BLaER1 treated with 17β-estradiol and CSF1 and Interleukin-3, amounts not matched to agents 10 nM and 100 nM (cell line): ENCODE measurements around the gene SPCS3.
"Not testable (repeated sequence)": the region's sequence is repeated elsewhere in the genome, so short reads cannot be mapped to it uniquely, and the experiment has no call there.

Source experiments
- H3K27ac ChIP-seq, 11 experiments: shearing (Covaris generic); formaldehyde crosslinking; 2 replicates each; pipeline ENCODE4 v1.8.1; 2022
- H3K27me3 ChIP-seq, 11 experiments: shearing (Covaris generic); formaldehyde crosslinking; 2 replicates each; pipeline ENCODE4 v1.8.1; 2022
- H3K36me3 ChIP-seq, 11 experiments: shearing (Covaris generic); formaldehyde crosslinking; 2 replicates each; pipeline ENCODE4 v1.8.1; 2022
- H3K4me1 ChIP-seq, 10 experiments: shearing (Covaris generic); formaldehyde crosslinking; 2 replicates each; pipeline ENCODE4 v1.8.1; 2022
- H3K4me2 ChIP-seq, 11 experiments: shearing (Covaris generic); formaldehyde crosslinking; 2 replicates each; pipeline ENCODE4 v1.8.1; 2022
- H3K4me3 ChIP-seq, 10 experiments: shearing (Covaris generic); formaldehyde crosslinking; 2 replicates each; pipeline ENCODE4 v1.8.1; 2022
- H3K9ac ChIP-seq, 11 experiments: shearing (Covaris generic); formaldehyde crosslinking; 2 replicates each; pipeline ENCODE4 v1.8.1; 2022
- H3K9me3 ChIP-seq, 11 experiments: shearing (Covaris generic); formaldehyde crosslinking; replicated peaks in 1 of 11; 2 replicates each; pipeline ENCODE4 v1.8.1; 2022
- H4K20me1 ChIP-seq, 11 experiments: shearing (Covaris generic); formaldehyde crosslinking; 2 replicates each; pipeline ENCODE4 v1.8.1; 2022
- Cebpa-rat ChIP-seq, 11 experiments: shearing (Covaris generic); IDR thresholded peaks; 2 replicates each; pipeline ENCODE4 v1.8.1; 2022

SPCS3 gene

GRCh38 chr4:176319704-176320339 lies at the start of gene SPCS3:
TSS of gene SPCS3 (plus strand) at chr4:176319966. CDS start at chr4:176320077, 111 bp downstream.
- H3K4me2 ChIP-seq, result peak within 1 kb of the TSS; percentile 80 to 99 (median 91)
- no peaks in the 10 kb centered on the region for H3K9me3 ChIP-seq
- H3K27ac ChIP-seq, result peak within 1 kb of the TSS; percentile 95 to 99 (median 98)
- H3K4me3 ChIP-seq, result peak within 1 kb of the TSS; percentile 91 to 98 (median 96)
- peaks cover 0 to 19% (median 12%) of the 10 kb centered on the region in 11 experiments; a peak in 17 of 22 replicates for H3K36me3 ChIP-seq
- no peaks in the 10 kb centered on the region for H3K27me3 ChIP-seq
- no peak for TF ChIP-seq Cebpa-rat (IDR thresholded peaks at IDR 0.05)
- H3K9ac ChIP-seq, result peak within 1 kb of the TSS; percentile 93 to 99 (median 98)
- peaks cover 7 to 50% (median 34%) of the 10 kb centered on the region in 10 experiments; a peak in 18 of 20 replicates for H3K4me1 ChIP-seq
- peaks cover 30 to 44% (median 42%) of the 10 kb centered on the region in 11 experiments; a peak in 20 of 22 replicates for H4K20me1 ChIP-seq

DNA sequence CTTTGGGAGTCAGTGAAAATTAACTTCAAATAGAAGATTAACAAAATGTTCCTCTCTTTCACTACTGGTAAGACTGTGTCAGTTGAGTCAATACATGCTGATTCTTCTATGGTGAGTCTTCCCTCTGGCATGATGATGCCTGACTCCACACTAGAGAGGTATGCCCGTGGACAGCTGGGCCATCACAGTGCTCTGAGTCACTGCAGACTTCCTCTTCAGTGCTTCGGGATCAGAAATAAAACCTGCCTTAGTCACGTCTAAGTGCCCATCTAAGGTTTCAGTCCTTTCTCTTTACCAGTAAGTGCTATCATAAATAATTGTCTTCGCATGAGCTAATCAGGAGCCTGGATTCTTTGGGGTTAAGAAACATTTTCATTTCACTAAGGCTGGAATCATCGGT lies 49.1 kb upstream of the SPCS3 start:
- TF ChIP-seq Cebpa-rat (IDR thresholded peaks at IDR 0.05), result no peak
- no peak overlapping the region for H3K4me3 ChIP-seq

DNA sequence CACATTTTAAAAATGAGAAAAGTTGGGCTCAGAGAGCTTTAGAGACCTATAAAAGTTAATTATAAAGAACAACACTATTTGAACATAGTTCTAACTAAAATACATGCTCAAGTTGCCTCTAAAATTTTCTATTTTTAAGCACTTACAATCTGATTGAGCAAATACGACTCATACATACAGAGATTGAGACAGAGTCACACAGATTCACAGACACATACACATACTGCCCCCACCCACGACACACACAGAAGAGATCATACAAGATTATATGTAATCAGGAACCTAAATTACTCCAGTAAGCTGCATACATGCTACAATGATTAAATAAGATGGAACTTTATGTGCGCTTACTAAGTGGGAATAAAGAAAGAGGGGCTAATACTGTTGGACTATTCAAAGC lies 48.0 kb upstream of the SPCS3 start:
- Histone ChIP-seq H3K9ac (no peak overlapping the region), H3K4me1 (0 out of 20 replicates have a peak, but pooled peaks cover 0 to 4% (median 0%) of the 10 kb centered on the region in 10 experiments), H4K20me1 (no peaks in the 10 kb centered on the region), H3K27me3 (no peaks in the 10 kb centered on the region), H3K36me3 (no peaks in the 10 kb centered on the region), H3K9me3 (no peaks in the 10 kb centered on the region), H3K4me3 (no peak overlapping the region), H3K27ac (no peak overlapping the region), H3K4me2 (no peak overlapping the region)
- no peak for TF ChIP-seq Cebpa-rat (IDR thresholded peaks at IDR 0.05)

More for the DNA sequence above, 49.1 kb upstream of the SPCS3 start:
- 0 out of 20 replicates have a peak, but pooled peaks cover 0 to 4% (median 0%) of the 10 kb centered on the region in 10 experiments for H3K4me1 ChIP-seq
- no peak overlapping the region for H3K27ac ChIP-seq
- no peaks in the 10 kb centered on the region for H3K27me3 ChIP-seq
- H3K9me3 ChIP-seq, result no peaks in the 10 kb centered on the region
- no peaks in the 10 kb centered on the region for H3K36me3 ChIP-seq
- H3K4me2 ChIP-seq, result peak overlapping the region in 1 of 11 experiments; percentile 1; a peak in 1 of 22 replicates
- no peak overlapping the region for H3K9ac ChIP-seq
- no peaks in the 10 kb centered on the region for H4K20me1 ChIP-seq

GRCh38 chr4:176272799-176273198 lies 47.0 kb upstream of the SPCS3 start:
- Histone ChIP-seq H3K4me1 (0 out of 20 replicates have a peak, but pooled peaks cover 0 to 4% (median 0%) of the 10 kb centered on the region in 10 experiments), H3K4me3 (no peak overlapping the region), H3K36me3 (no peaks in the 10 kb centered on the region), H3K9me3 (no peaks in the 10 kb centered on the region), H3K27me3 (no peaks in the 10 kb centered on the region), H4K20me1 (no peaks in the 10 kb centered on the region), H3K9ac (no peak overlapping the region), H3K27ac (no peak overlapping the region), H3K4me2 (no peak overlapping the region)
- TF ChIP-seq Cebpa-rat (IDR thresholded peaks at IDR 0.05), result no peak

DNA sequence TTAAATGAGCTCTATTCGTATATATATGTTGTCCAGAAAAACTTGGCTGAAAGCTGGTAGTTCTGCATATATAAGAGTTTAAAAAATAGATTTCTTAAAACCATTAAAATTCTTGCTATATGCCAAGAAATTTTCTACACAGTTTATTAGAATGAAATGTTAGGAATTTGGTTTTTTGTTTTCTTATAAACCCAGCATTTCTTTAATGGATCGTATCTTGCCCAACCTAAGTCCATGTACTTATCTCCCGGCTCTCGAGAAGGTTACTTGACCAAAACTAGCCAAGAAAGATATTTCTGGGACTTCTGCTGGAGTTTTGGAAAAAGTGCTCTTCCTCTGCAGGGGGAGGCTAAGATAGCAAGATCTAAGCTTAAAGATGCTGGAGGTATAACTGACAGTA lies 46.0 kb upstream of the SPCS3 start:
- Histone ChIP-seq H3K9ac (no peak overlapping the region), H3K36me3 (no peaks in the 10 kb centered on the region), H3K4me3 (no peak overlapping the region), H3K4me2 (no peak overlapping the region), H3K27me3 (no peaks in the 10 kb centered on the region), H3K9me3 (no peaks in the 10 kb centered on the region), H3K4me1 (0 out of 20 replicates have a peak, but pooled peaks cover 0 to 4% (median 0%) of the 10 kb centered on the region in 10 experiments), H3K27ac (no peak overlapping the region), H4K20me1 (no peaks in the 10 kb centered on the region)
- no peak for TF ChIP-seq Cebpa-rat (IDR thresholded peaks at IDR 0.05)

DNA sequence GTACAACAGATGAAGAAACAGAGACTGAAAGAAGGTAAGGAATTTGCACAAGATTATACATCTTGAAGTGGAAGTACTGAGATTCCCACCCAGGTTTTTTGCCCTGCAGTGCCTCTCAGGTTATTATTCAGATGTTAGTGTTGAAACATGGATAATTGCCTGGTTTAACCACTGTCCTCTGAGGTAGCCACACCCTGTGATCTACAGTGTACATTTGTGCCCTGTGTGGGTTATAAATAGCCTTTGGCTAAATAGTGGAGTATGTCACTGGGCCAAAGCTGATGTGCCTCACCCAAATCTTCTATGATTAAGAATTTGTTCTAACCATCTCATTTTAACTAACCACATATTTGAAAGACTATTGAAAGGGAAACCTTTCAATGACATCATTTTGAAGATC lies 45.3 kb upstream of the SPCS3 start:
- Histone ChIP-seq H3K27me3 (no peaks in the 10 kb centered on the region), H4K20me1 (no peaks in the 10 kb centered on the region), H3K4me2 (no peak overlapping the region), H3K4me3 (no peak overlapping the region), H3K36me3 (no peaks in the 10 kb centered on the region), H3K4me1 (0 out of 20 replicates have a peak, but pooled peaks cover 0 to 4% (median 0%) of the 10 kb centered on the region in 10 experiments), H3K9me3 (peaks cover 0 to 1% (median 0%) of the 10 kb centered on the region in 11 experiments; a peak in 1 of 22 replicates), H3K27ac (no peak overlapping the region), H3K9ac (no peak overlapping the region)
- TF ChIP-seq Cebpa-rat (IDR thresholded peaks at IDR 0.05), result no peak

DNA sequence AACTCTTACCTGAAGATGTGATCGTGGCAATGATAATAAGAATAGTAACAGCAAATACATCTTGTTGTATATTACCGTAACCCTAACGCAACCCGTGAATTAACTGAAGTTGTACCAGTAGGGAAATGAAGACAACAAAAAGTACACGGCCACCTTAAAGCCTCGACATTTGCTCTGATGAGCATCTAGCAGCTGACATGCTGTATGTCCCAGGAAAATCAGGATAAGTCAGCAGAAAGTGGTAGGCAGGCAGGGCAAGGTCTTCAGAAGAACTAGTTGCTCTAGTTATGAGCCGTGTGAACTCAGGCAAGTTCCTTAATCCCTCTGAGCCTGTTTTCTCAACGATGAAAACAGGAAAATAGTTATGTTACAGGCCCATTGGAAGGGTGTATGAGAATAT lies 43.1 kb upstream of the SPCS3 start:
- Histone ChIP-seq H3K27ac (no peak overlapping the region), H3K9ac (no peak overlapping the region), H3K4me3 (no peak overlapping the region), H3K9me3 (peaks cover 0 to 4% (median 0%) of the 10 kb centered on the region in 11 experiments; a peak in 1 of 22 replicates), H3K36me3 (no peaks in the 10 kb centered on the region), H4K20me1 (no peaks in the 10 kb centered on the region), H3K4me2 (no peak overlapping the region), H3K4me1 (no peaks in the 10 kb centered on the region), H3K27me3 (no peaks in the 10 kb centered on the region)
- no peak for TF ChIP-seq Cebpa-rat (IDR thresholded peaks at IDR 0.05)

DNA sequence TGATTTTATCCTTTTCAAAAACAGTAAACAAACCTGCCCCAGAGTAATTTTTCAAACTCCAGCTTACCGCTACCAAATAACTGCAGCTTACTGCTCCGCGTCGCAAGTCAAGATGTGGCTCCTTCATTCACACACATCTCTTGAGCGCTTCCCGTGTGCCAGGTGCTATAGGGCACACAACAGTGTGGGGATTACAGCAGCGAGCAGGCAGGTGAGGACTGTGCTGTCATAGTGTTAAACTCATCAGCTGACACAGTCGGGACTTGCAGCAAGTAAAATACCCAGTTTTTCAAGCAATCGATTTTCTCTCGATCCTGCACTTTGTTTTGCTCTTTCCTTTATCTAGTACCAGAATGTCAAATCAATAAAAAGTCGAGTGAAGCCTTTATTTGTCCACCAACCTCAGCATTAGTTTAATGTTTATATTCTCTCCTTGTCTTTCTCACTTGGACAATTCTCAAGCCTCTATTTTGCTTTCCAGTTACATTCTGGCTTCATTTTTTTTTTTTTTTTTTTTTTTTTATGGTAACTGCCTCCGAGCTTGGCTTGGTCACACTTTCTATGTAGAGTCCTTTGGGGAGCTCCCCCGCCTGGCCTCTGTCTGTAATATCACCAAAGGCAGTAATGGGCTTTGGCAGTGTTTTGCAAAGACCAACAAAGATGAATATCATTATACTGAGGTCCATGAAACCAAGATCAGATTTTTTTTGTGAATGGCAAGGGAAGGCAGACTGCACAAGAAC lies 42.4 kb upstream of the SPCS3 start:
- H3K9me3 ChIP-seq, result peaks cover 0 to 4% (median 0%) of the 10 kb centered on the region in 11 experiments; a peak in 1 of 22 replicates
- H3K9ac ChIP-seq, result no peak overlapping the region
- no peaks in the 10 kb centered on the region for H3K4me1 ChIP-seq
- no peaks in the 10 kb centered on the region for H4K20me1 ChIP-seq
- H3K27ac ChIP-seq, result no peak overlapping the region
- no peaks in the 10 kb centered on the region for H3K27me3 ChIP-seq
- H3K36me3 ChIP-seq, result no peaks in the 10 kb centered on the region
- no peak overlapping the region for H3K4me2 ChIP-seq
- H3K4me3 ChIP-seq, result no peak overlapping the region
- TF ChIP-seq Cebpa-rat (IDR thresholded peaks at IDR 0.05), result no peak

DNA sequence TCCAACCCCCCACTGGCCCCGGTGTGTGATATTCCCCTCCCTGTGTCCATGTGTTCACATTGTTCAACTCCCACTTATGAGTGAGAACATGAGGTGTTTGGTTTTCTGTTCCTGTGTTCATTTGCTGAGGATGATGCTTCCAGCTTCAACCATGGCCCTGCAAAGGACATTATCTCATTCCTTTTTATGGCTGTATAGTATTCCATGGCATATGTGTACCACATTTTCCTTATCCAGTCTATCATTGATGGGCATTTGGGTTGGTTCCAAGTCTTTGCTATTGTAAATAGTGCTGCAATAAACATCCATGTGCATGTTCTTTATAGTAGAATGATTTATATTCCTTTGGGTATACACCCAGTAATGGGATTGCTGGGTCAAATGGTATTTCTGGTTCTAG lies 40.2 kb upstream of the SPCS3 start:
- not testable (repeated sequence) for H3K4me1 ChIP-seq, H3K4me3 ChIP-seq, H3K27me3 ChIP-seq, H3K36me3 ChIP-seq, H3K27ac ChIP-seq, H4K20me1 ChIP-seq, H3K9me3 ChIP-seq, H3K9ac ChIP-seq, H3K4me2 ChIP-seq
